ENCODE data around the gene RAB3C. TPM values are rescaled to one million over a fixed set of nuclear protein-coding genes. Genes with fewer than 3 reads are reported as not detected.
"Not testable (repeated sequence)": the region's sequence is repeated elsewhere in the genome, so short reads cannot be mapped to it uniquely, and the experiment has no call there.

The RAB3C gene
- total and polyA plus RNA-seq, 2 donors, result 0.19 to 0.66 TPM

GRCh38 chr5:58595952-58596351 lies 13.1 kb downstream of the RAB3C start:
- Histone ChIP-seq H3K9me3 (ENCODE audit: control insufficient read depth in 2 of 2, insufficient read depth in 1 of 2, low read length in 1 of 2) (no peaks in the 10 kb centered on the region), H3K36me3 (ENCODE audit: control insufficient read depth in 2 of 2, insufficient read depth in 2 of 2, low read length in 1 of 2) (no peaks in the 10 kb centered on the region), H3K27me3 (ENCODE audit: control insufficient read depth in 2 of 2, insufficient read depth in 1 of 2, low read length in 1 of 2) (no peaks in the 10 kb centered on the region), H3K4me3 (ENCODE audit: low read length in 2 of 2) (no peak overlapping the region), H3K4me1 (ENCODE audit: control insufficient read depth in 2 of 2, insufficient read depth in 2 of 2, low read length in 2 of 2) (no peaks in the 10 kb centered on the region), H3K27ac (ENCODE audit: low read depth in 1 of 2, low read length in 1 of 2) (no peak overlapping the region)
- no peak for DNase-seq (ENCODE audit: low read depth in 6 of 9, low spot score in 9 of 9)

DNA sequence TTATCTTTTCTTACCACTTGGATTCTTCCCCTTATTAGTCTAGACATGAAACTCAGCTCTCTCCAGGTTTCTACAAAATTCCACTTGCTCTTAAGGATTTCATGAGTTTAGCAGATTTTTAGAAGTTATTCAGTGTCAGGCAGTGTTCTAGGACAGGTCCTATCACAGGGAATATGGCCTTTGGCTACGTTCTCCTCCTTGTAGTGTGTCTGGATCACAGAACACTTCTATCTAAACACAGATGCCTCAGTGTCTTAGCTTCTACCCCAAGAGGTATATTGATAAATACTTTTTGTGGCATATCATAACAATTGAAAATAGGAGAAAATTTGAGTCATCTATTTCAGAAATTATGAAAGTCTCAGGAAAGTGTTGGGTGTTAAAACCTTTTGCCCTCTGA lies 15.6 kb downstream of the RAB3C start:
- 97% methylated on average over 1 of the region's 1 CpG for WGBS

GRCh38 chr5:58599217-58599616 lies 16.3 kb downstream of the RAB3C start:
- 93% methylated on average over 1 of the region's 1 CpG for WGBS
- DNase-seq (ENCODE audit: low read depth in 6 of 9, low spot score in 9 of 9), result no peak
- Histone ChIP-seq H3K27me3 (ENCODE audit: control insufficient read depth in 2 of 2, insufficient read depth in 1 of 2, low read length in 1 of 2) (no peaks in the 10 kb centered on the region), H3K36me3 (ENCODE audit: control insufficient read depth in 2 of 2, insufficient read depth in 2 of 2, low read length in 1 of 2) (no peaks in the 10 kb centered on the region), H3K4me1 (ENCODE audit: control insufficient read depth in 2 of 2, insufficient read depth in 2 of 2, low read length in 2 of 2) (no peaks in the 10 kb centered on the region), H3K4me3 (ENCODE audit: low read length in 2 of 2) (no peak overlapping the region), H3K9me3 (ENCODE audit: control insufficient read depth in 2 of 2, insufficient read depth in 1 of 2, low read length in 1 of 2) (peaks cover 0 to 3% of the 10 kb centered on the region in 2 donors), H3K27ac (ENCODE audit: low read depth in 1 of 2, low read length in 1 of 2) (no peak overlapping the region)

More for the DNA sequence above, 15.6 kb downstream of the RAB3C start:
- no peaks in the 10 kb centered on the region for H3K36me3 ChIP-seq (ENCODE audit: control insufficient read depth in 2 of 2, insufficient read depth in 2 of 2, low read length in 1 of 2)
- H3K4me3 ChIP-seq (ENCODE audit: low read length in 2 of 2), result no peak overlapping the region
- H3K9me3 ChIP-seq (ENCODE audit: control insufficient read depth in 2 of 2, insufficient read depth in 1 of 2, low read length in 1 of 2), result no peaks in the 10 kb centered on the region
- H3K27ac ChIP-seq (ENCODE audit: low read depth in 1 of 2, low read length in 1 of 2), result no peak overlapping the region
- H3K27me3 ChIP-seq (ENCODE audit: control insufficient read depth in 2 of 2, insufficient read depth in 1 of 2, low read length in 1 of 2), result no peaks in the 10 kb centered on the region
- no peaks in the 10 kb centered on the region for H3K4me1 ChIP-seq (ENCODE audit: control insufficient read depth in 2 of 2, insufficient read depth in 2 of 2, low read length in 2 of 2)
- DNase-seq (ENCODE audit: low read depth in 6 of 9, low spot score in 9 of 9), result no peak

DNA sequence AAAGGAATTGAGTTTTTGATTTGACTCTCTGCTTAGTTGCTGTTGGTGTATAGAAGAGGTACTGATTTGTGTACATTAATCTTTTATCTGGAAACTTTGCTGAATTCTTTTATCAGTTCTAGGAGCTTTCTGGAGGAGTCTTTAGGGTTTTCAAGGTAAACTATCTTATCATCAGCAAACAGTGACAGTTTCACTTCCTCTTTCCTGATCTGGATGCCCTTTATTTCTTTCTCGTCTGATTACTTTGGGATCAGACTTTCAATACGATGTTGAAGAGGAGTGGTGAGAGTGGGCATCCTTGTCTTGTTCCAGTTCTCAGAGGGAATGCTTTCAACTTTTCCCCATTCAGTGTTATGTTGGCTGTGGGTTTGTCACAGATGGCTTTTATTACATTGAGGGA lies 17.7 kb downstream of the RAB3C start:
- H3K4me1 ChIP-seq (ENCODE audit: control insufficient read depth in 2 of 2, insufficient read depth in 2 of 2, low read length in 2 of 2); H3K4me3 ChIP-seq (ENCODE audit: low read length in 2 of 2); H3K27ac ChIP-seq (ENCODE audit: low read depth in 1 of 2, low read length in 1 of 2); H3K9me3 ChIP-seq (ENCODE audit: control insufficient read depth in 2 of 2, insufficient read depth in 1 of 2, low read length in 1 of 2); H3K36me3 ChIP-seq (ENCODE audit: control insufficient read depth in 2 of 2, insufficient read depth in 2 of 2, low read length in 1 of 2); DNase-seq (ENCODE audit: low read depth in 6 of 9, low spot score in 9 of 9); H3K27me3 ChIP-seq (ENCODE audit: control insufficient read depth in 2 of 2, insufficient read depth in 1 of 2, low read length in 1 of 2): not testable (repeated sequence)
- 4% methylated on average over 2 of the region's 2 CpGs for WGBS

DNA sequence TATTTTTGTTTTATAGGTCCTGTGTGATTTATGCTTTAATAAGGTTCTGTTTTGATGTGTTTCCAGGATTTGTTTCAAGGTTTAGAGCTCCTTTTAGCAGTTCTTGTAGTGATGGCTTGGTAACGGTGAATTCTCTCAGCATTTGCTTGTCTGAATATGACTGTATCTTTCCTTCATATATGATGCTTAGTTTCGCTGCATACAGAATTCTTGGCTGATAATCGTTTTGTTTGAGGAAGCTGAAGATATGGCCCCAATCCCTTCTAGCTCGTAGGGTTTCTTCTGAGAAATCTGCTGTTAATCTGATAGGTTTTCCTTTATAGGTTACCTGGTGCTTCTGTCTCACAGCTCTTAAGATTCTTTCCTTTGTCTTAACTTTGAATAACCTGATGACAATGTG lies 20.0 kb downstream of the RAB3C start:
- H3K27me3 ChIP-seq (ENCODE audit: control insufficient read depth in 2 of 2, insufficient read depth in 1 of 2, low read length in 1 of 2); DNase-seq (ENCODE audit: low read depth in 6 of 9, low spot score in 9 of 9): not testable (repeated sequence)
- 82% methylated on average over 4 of the region's 4 CpGs for WGBS

GRCh38 chr5:58606064-58606463 lies 23.2 kb downstream of the RAB3C start:
- H3K4me3 ChIP-seq (ENCODE audit: low read length in 2 of 2), result no peak overlapping the region
- DNase-seq (ENCODE audit: low read depth in 6 of 9, low spot score in 9 of 9), result no peak
- H3K9me3 ChIP-seq (ENCODE audit: control insufficient read depth in 2 of 2, insufficient read depth in 1 of 2, low read length in 1 of 2), result peaks cover 0 to 10% of the 10 kb centered on the region in 2 donors
- H3K4me1 ChIP-seq (ENCODE audit: control insufficient read depth in 2 of 2, insufficient read depth in 2 of 2, low read length in 2 of 2), result no peaks in the 10 kb centered on the region
- 92% methylated on average over 4 of the region's 4 CpGs for WGBS
- H3K27me3 ChIP-seq (ENCODE audit: control insufficient read depth in 2 of 2, insufficient read depth in 1 of 2, low read length in 1 of 2), result no peaks in the 10 kb centered on the region
- H3K27ac ChIP-seq (ENCODE audit: low read depth in 1 of 2, low read length in 1 of 2), result no peak overlapping the region
- no peaks in the 10 kb centered on the region for H3K36me3 ChIP-seq (ENCODE audit: control insufficient read depth in 2 of 2, insufficient read depth in 2 of 2, low read length in 1 of 2)

More for the DNA sequence above, 20.0 kb downstream of the RAB3C start:
- H3K36me3 ChIP-seq (ENCODE audit: control insufficient read depth in 2 of 2, insufficient read depth in 2 of 2, low read length in 1 of 2); H3K4me3 ChIP-seq (ENCODE audit: low read length in 2 of 2); H3K4me1 ChIP-seq (ENCODE audit: control insufficient read depth in 2 of 2, insufficient read depth in 2 of 2, low read length in 2 of 2); H3K9me3 ChIP-seq (ENCODE audit: control insufficient read depth in 2 of 2, insufficient read depth in 1 of 2, low read length in 1 of 2); H3K27ac ChIP-seq (ENCODE audit: low read depth in 1 of 2, low read length in 1 of 2): not testable (repeated sequence)

- DNase-seq (ENCODE audit: low read depth in 6 of 9, low spot score in 9 of 9), result no peak
- Histone ChIP-seq H3K4me3 (ENCODE audit: low read length in 2 of 2) (no peak overlapping the region), H3K36me3 (ENCODE audit: control insufficient read depth in 2 of 2, insufficient read depth in 2 of 2, low read length in 1 of 2) (no peaks in the 10 kb centered on the region), H3K9me3 (ENCODE audit: control insufficient read depth in 2 of 2, insufficient read depth in 1 of 2, low read length in 1 of 2) (no peaks in the 10 kb centered on the region), H3K27ac (ENCODE audit: low read depth in 1 of 2, low read length in 1 of 2) (no peak overlapping the region), H3K4me1 (ENCODE audit: control insufficient read depth in 2 of 2, insufficient read depth in 2 of 2, low read length in 2 of 2) (no peaks in the 10 kb centered on the region), H3K27me3 (ENCODE audit: control insufficient read depth in 2 of 2, insufficient read depth in 1 of 2, low read length in 1 of 2) (no peaks in the 10 kb centered on the region)
Observed at GRCh38 chr5:58615972-58616371, 33.1 kb downstream of the RAB3C start.

DNA sequence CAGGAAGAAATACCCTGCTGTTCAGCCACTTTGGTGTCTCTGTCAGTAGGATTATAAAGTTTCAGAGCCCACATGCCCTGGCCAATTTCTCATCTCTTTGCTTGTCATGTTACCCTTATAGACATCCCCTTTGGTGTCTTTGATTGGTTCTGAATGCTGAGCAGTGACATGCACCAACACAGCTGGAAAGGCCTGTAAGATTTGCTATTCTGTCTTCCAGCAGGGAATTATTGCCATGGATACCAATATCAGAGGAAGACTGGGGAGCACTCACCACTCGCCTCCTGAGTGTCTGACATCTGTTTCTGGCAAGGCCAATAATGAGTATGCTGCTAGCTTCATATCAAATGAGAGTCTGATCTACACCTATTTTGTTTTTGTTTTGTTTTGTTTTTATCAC lies 34.4 kb downstream of the RAB3C start:
- H3K27ac ChIP-seq (ENCODE audit: low read depth in 1 of 2, low read length in 1 of 2), result no peak overlapping the region
- WGBS, result 98% methylated on average over 1 of the region's 1 CpG

DNA sequence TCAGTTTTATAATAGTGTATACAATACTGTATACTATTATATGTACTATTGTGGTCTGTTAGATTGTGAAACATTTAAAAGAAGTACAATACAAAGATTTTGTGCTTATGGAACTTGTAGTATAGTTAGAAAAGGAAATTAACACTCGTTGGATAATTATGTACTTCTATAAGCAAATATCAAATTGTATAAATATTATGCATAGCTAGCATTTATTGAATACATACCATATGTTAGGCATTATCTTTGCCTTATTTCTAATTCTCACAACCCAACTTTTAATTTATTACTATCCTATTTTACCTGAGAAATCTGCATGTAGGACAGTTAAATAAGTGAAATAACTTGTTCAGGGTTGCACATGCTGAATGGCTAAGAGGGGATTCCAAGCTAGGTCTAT lies 37.5 kb downstream of the RAB3C start:
- 95% methylated on average over 1 of the region's 1 CpG for WGBS
- Histone ChIP-seq H3K27ac (ENCODE audit: low read depth in 1 of 2, low read length in 1 of 2) (no peak overlapping the region), H3K4me1 (ENCODE audit: control insufficient read depth in 2 of 2, insufficient read depth in 2 of 2, low read length in 2 of 2) (no peaks in the 10 kb centered on the region), H3K9me3 (ENCODE audit: control insufficient read depth in 2 of 2, insufficient read depth in 1 of 2, low read length in 1 of 2) (no peaks in the 10 kb centered on the region), H3K4me3 (ENCODE audit: low read length in 2 of 2) (no peak overlapping the region), H3K27me3 (ENCODE audit: control insufficient read depth in 2 of 2, insufficient read depth in 1 of 2, low read length in 1 of 2) (no peaks in the 10 kb centered on the region), H3K36me3 (ENCODE audit: control insufficient read depth in 2 of 2, insufficient read depth in 2 of 2, low read length in 1 of 2) (no peaks in the 10 kb centered on the region)
- DNase-seq (ENCODE audit: low read depth in 6 of 9, low spot score in 9 of 9), result no peak

More for the DNA sequence above, 34.4 kb downstream of the RAB3C start:
- H3K9me3 ChIP-seq (ENCODE audit: control insufficient read depth in 2 of 2, insufficient read depth in 1 of 2, low read length in 1 of 2), result no peaks in the 10 kb centered on the region
- no peak overlapping the region for H3K4me3 ChIP-seq (ENCODE audit: low read length in 2 of 2)
- no peaks in the 10 kb centered on the region for H3K36me3 ChIP-seq (ENCODE audit: control insufficient read depth in 2 of 2, insufficient read depth in 2 of 2, low read length in 1 of 2)
- no peaks in the 10 kb centered on the region for H3K4me1 ChIP-seq (ENCODE audit: control insufficient read depth in 2 of 2, insufficient read depth in 2 of 2, low read length in 2 of 2)
- no peak for DNase-seq (ENCODE audit: low read depth in 6 of 9, low spot score in 9 of 9)
- H3K27me3 ChIP-seq (ENCODE audit: control insufficient read depth in 2 of 2, insufficient read depth in 1 of 2, low read length in 1 of 2), result no peaks in the 10 kb centered on the region
